ENCODE measurements around the gene FLCN. TPM values are rescaled to one million over a fixed set of nuclear protein-coding genes. Genes with fewer than 3 reads are reported as not detected.

The FLCN gene
- total and polyA plus RNA-seq, 4 donors, result 8.5 to 46.7 (median 28.4) TPM

DNA sequence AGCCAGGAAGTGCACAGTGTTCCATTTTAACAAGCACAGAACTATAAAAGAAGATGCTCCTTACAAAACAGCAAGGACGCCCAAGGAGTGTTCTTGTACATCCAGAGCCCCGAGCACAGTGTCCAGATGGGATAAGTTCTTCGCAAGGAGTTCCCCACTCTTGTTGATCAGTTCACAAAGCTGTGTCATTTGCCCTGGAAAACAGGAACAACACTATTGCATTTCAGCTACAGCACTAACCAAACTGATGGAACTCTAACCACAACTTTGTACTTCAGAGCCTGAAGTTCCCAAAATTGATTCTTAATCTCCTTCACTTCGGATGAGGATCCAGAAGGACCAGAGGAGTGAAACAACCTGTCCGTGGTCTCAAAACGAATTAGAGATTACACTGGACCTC lies 39.0 kb upstream of the FLCN start:
- H3K27me3 ChIP-seq (ENCODE audit: control insufficient read depth in 4 of 4, insufficient read depth in 4 of 4, low read length in 3 of 4), result no peaks in the 10 kb centered on the region
- no peak for DNase-seq (ENCODE audit: low spot score)
- no peaks in the 10 kb centered on the region for H3K9me3 ChIP-seq (ENCODE audit: control insufficient read depth in 4 of 4, low read length in 3 of 4)
- WGBS, result 84% methylated on average over 6 of the region's 6 CpGs
- peaks cover 6 to 15% (median 10%) of the 10 kb centered on the region in 4 donors for H3K4me1 ChIP-seq (ENCODE audit: control insufficient read depth in 4 of 4, insufficient read depth in 4 of 4, low read length in 3 of 4)
- no peak overlapping the region for H3K9ac ChIP-seq (ENCODE audit: low read depth in 1 of 2, low read length in 2 of 2)
- H3K36me3 ChIP-seq (ENCODE audit: control insufficient read depth in 4 of 4, insufficient read depth in 3 of 4, low read depth in 1 of 4, low read length in 3 of 4), result peaks cover 2 to 25% (median 13%) of the 10 kb centered on the region in 4 donors
- H3K4me3 ChIP-seq (ENCODE audit: low read depth in 1 of 3, low read length in 3 of 3), result no peak overlapping the region
- no peak for TF ChIP-seq HNF4A (conservative IDR thresholded peaks at IDR 0.05)
- TF ChIP-seq, protein P1, sequence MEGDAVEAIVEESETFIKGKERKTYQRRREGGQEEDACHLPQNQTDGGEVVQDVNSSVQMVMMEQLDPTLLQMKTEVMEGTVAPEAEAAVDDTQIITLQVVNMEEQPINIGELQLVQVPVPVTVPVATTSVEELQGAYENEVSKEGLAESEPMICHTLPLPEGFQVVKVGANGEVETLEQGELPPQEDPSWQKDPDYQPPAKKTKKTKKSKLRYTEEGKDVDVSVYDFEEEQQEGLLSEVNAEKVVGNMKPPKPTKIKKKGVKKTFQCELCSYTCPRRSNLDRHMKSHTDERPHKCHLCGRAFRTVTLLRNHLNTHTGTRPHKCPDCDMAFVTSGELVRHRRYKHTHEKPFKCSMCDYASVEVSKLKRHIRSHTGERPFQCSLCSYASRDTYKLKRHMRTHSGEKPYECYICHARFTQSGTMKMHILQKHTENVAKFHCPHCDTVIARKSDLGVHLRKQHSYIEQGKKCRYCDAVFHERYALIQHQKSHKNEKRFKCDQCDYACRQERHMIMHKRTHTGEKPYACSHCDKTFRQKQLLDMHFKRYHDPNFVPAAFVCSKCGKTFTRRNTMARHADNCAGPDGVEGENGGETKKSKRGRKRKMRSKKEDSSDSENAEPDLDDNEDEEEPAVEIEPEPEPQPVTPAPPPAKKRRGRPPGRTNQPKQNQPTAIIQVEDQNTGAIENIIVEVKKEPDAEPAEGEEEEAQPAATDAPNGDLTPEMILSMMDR (IDR thresholded peaks at IDR 0.05; ENCODE audit: low read depth, low read length, missing input control), result no peak
- TF ChIP-seq RXRA (IDR thresholded peaks at IDR 0.05), result no peak
- no peak for TF ChIP-seq GABPA (IDR thresholded peaks at IDR 0.05 in 1 of 2, conservative IDR thresholded peaks at IDR 0.05 in 1 of 2)
- H3K27ac ChIP-seq (ENCODE audit: low read depth in 1 of 2, low read length in 2 of 2), result no peak overlapping the region

DNA sequence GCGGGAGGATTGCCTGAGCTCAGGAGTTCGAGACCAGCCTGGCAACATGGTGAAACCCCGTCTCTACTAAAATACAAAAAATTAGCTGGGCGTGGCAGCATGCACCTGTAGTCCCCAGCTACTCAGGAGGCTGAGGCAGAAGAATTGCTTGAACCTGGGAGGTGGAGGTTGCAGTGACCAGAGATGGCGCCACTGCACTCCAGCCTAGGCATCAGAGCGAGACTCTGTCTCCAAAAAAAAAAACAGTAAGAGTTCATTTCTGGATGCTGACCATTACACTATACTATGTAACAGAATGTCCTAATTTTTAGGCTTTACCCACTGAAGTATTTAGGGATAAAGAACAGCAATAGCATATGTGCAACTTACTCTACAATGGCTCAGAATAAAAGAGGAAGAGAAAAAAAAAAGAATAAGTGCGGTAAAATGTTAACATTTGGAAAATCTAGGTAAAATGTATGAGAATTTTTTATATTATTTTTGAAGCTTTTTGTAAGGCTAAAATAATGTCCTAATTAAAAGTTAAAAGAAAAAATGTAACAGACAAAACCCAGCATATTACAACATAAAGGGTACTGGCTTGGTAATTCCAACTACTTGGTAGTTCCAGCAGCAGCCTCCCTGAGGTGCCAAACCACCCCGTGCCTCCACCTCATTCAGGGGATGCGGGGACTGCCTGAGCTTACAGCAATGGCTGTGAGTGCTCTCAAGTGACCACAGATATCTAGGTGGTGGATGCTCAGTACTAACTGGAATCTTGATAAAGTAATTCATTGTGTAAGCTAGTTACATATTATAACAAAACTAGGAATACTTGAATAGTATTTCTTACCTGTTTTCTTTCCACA lies 33.2 kb upstream of the FLCN start:
- peaks cover 8 to 62% (median 42%) of the 10 kb centered on the region in 4 donors for H3K36me3 ChIP-seq (ENCODE audit: control insufficient read depth in 4 of 4, insufficient read depth in 3 of 4, low read depth in 1 of 4, low read length in 3 of 4)
- TF ChIP-seq HNF4A (conservative IDR thresholded peaks at IDR 0.05) (no peak), HNF4G (IDR thresholded peaks at IDR 0.05) (no peak), GABPA (IDR thresholded peaks at IDR 0.05 in 1 of 2, conservative IDR thresholded peaks at IDR 0.05 in 1 of 2) (no peak), RXRA (IDR thresholded peaks at IDR 0.05) (no peak), EGR1 (IDR thresholded peaks at IDR 0.05; ENCODE audit: low read depth in 2 of 2) (no peak), RAD21 (IDR thresholded peaks at IDR 0.05) (peak in 1 of 2 donors; percentile 28)
- TF ChIP-seq, protein P2, sequence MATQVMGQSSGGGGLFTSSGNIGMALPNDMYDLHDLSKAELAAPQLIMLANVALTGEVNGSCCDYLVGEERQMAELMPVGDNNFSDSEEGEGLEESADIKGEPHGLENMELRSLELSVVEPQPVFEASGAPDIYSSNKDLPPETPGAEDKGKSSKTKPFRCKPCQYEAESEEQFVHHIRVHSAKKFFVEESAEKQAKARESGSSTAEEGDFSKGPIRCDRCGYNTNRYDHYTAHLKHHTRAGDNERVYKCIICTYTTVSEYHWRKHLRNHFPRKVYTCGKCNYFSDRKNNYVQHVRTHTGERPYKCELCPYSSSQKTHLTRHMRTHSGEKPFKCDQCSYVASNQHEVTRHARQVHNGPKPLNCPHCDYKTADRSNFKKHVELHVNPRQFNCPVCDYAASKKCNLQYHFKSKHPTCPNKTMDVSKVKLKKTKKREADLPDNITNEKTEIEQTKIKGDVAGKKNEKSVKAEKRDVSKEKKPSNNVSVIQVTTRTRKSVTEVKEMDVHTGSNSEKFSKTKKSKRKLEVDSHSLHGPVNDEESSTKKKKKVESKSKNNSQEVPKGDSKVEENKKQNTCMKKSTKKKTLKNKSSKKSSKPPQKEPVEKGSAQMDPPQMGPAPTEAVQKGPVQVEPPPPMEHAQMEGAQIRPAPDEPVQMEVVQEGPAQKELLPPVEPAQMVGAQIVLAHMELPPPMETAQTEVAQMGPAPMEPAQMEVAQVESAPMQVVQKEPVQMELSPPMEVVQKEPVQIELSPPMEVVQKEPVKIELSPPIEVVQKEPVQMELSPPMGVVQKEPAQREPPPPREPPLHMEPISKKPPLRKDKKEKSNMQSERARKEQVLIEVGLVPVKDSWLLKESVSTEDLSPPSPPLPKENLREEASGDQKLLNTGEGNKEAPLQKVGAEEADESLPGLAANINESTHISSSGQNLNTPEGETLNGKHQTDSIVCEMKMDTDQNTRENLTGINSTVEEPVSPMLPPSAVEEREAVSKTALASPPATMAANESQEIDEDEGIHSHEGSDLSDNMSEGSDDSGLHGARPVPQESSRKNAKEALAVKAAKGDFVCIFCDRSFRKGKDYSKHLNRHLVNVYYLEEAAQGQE (IDR thresholded peaks at IDR 0.05), result no peak
- 90% methylated on average over 9 of the region's 9 CpGs for WGBS
- no peak overlapping the region for H3K27ac ChIP-seq (ENCODE audit: low read depth in 1 of 2, low read length in 2 of 2)
- no peaks in the 10 kb centered on the region for H3K4me1 ChIP-seq (ENCODE audit: control insufficient read depth in 4 of 4, insufficient read depth in 4 of 4, low read length in 3 of 4)
- no peak overlapping the region for H3K9ac ChIP-seq (ENCODE audit: low read depth in 1 of 2, low read length in 2 of 2)
- no peak overlapping the region for H3K4me3 ChIP-seq (ENCODE audit: low read depth in 1 of 3, low read length in 3 of 3)
- no peaks in the 10 kb centered on the region for H3K27me3 ChIP-seq (ENCODE audit: control insufficient read depth in 4 of 4, insufficient read depth in 4 of 4, low read length in 3 of 4)
- DNase-seq (ENCODE audit: low spot score), result no peak
- H3K9me3 ChIP-seq (ENCODE audit: control insufficient read depth in 4 of 4, low read length in 3 of 4), result no peaks in the 10 kb centered on the region

DNA sequence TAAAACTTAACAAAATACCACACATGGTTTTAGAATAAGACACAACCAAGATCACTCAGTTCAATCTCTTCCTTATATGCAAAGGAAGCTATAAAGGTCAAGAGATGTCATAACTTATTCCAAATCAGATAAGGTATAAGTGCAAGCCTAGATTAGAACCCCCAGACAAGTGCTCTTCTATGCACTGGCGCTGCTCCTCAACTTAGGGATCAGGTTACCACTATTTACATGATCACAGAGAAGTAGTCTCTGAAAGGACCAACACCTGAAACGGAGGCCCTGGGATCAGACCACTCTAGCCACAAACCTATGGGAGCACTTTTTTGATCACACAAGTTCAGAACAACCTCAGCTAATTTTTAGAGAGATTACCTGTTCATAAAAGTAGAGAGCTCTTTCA lies 27.5 kb upstream of the FLCN start:
- no peak overlapping the region for H3K4me3 ChIP-seq (ENCODE audit: low read depth in 1 of 3, low read length in 3 of 3)
- peaks cover 15 to 62% (median 48%) of the 10 kb centered on the region in 4 donors for H3K36me3 ChIP-seq (ENCODE audit: control insufficient read depth in 4 of 4, insufficient read depth in 3 of 4, low read depth in 1 of 4, low read length in 3 of 4)
- no peaks in the 10 kb centered on the region for H3K27me3 ChIP-seq (ENCODE audit: control insufficient read depth in 4 of 4, insufficient read depth in 4 of 4, low read length in 3 of 4)
- no peak overlapping the region for H3K27ac ChIP-seq (ENCODE audit: low read depth in 1 of 2, low read length in 2 of 2)
- H3K4me1 ChIP-seq (ENCODE audit: control insufficient read depth in 4 of 4, insufficient read depth in 4 of 4, low read length in 3 of 4), result no peaks in the 10 kb centered on the region
- WGBS, result 95% methylated on average over 2 of the region's 2 CpGs
- H3K9me3 ChIP-seq (ENCODE audit: control insufficient read depth in 4 of 4, low read length in 3 of 4), result no peaks in the 10 kb centered on the region
- no peak for DNase-seq (ENCODE audit: low spot score)
- H3K9ac ChIP-seq (ENCODE audit: low read depth in 1 of 2, low read length in 2 of 2), result no peak overlapping the region
- TF ChIP-seq EGR1 (IDR thresholded peaks at IDR 0.05; ENCODE audit: low read depth in 2 of 2), result no peak
- TF ChIP-seq, protein P1 (IDR thresholded peaks at IDR 0.05; ENCODE audit: low read depth, low read length, missing input control), result no peak
- TF ChIP-seq HNF4G (IDR thresholded peaks at IDR 0.05), result no peak
- no peak for TF ChIP-seq RXRA (IDR thresholded peaks at IDR 0.05)
- no peak for TF ChIP-seq NR2F2 (IDR thresholded peaks at IDR 0.05)
- no peak for TF ChIP-seq FOXA1 (IDR thresholded peaks at IDR 0.05)
- TF ChIP-seq, protein P3, sequence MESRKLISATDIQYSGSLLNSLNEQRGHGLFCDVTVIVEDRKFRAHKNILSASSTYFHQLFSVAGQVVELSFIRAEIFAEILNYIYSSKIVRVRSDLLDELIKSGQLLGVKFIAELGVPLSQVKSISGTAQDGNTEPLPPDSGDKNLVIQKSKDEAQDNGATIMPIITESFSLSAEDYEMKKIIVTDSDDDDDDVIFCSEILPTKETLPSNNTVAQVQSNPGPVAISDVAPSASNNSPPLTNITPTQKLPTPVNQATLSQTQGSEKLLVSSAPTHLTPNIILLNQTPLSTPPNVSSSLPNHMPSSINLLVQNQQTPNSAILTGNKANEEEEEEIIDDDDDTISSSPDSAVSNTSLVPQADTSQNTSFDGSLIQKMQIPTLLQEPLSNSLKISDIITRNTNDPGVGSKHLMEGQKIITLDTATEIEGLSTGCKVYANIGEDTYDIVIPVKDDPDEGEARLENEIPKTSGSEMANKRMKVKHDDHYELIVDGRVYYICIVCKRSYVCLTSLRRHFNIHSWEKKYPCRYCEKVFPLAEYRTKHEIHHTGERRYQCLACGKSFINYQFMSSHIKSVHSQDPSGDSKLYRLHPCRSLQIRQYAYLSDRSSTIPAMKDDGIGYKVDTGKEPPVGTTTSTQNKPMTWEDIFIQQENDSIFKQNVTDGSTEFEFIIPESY (IDR thresholded peaks at IDR 0.05), result no peak
- no peak for TF ChIP-seq JUND (IDR thresholded peaks at IDR 0.05)
- no peak for TF ChIP-seq TAF1 (conservative IDR thresholded peaks at IDR 0.05)
- TF ChIP-seq, protein P4, sequence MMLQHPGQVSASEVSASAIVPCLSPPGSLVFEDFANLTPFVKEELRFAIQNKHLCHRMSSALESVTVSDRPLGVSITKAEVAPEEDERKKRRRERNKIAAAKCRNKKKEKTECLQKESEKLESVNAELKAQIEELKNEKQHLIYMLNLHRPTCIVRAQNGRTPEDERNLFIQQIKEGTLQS (IDR thresholded peaks at IDR 0.05), result no peak
- no peak for TF ChIP-seq SP1 (IDR thresholded peaks at IDR 0.05)
- no peak for TF ChIP-seq RAD21 (IDR thresholded peaks at IDR 0.05)
